PC-9 (cell line): Measurements from ENCODE around the gene FAM181B. TPM values are rescaled to one million over a fixed set of nuclear protein-coding genes. Genes with fewer than 3 reads are reported as not detected.

ENCODE experiments used
- BruUV-seq: library from RNA; stranded (reverse); fragments of 400-500 nt; replicated peaks from 2 replicates; lab custom pipeline; 2021; lab: Mats Ljungman, UMichigan
- CTCF ChIA-PET: fragments of 300-600 bp; sonication (Branson Sonifier 250); formaldehyde crosslinking; loops from one replicate; lab custom pipeline; 2022; ENCODE audit warnings: antibody characterized with exemption; lab: Charles Lee
- POLR2A ChIA-PET: fragments of 300-600 bp; sonication (Branson Sonifier 250); formaldehyde crosslinking; loops from one replicate; lab custom pipeline; 2022; ENCODE audit warnings: antibody characterized with exemption; ENCODE audit not compliant: unreplicated experiment; lab: Charles Lee
- DNase-seq, 2 experiments: peaks; one replicate each; pipeline versions ENCODE4 v3.0.0 to v3.0.0-alpha.2; 2015 to 2022; ENCODE audit warnings: mixed read lengths in 1 of 2
- H2AFZ ChIP-seq: fragments of 200-600 bp; sonication (generic); 2 replicates; pipeline ENCODE4 v1.8.1; 2017; ENCODE audit warnings: antibody characterized with exemption
- H3F3A ChIP-seq: fragments of 200-600 bp; sonication (generic); 2 replicates; pipeline ENCODE4 v1.8.1; 2017; ENCODE audit warnings: antibody characterized with exemption, mild to moderate bottlenecking, low read depth; ENCODE audit not compliant: insufficient read depth
- H3K27ac ChIP-seq: fragments of 200-600 bp; sonication (generic); 2 replicates; pipeline ENCODE4 v1.6.1; 2016; ENCODE audit warnings: mixed run types
- H3K27me3 ChIP-seq: fragments of 200-600 bp; sonication (generic); 2 replicates; pipeline ENCODE4 v1.6.1; 2016; ENCODE audit warnings: low read depth, mixed run types; ENCODE audit not compliant: insufficient read depth
- H3K36me3 ChIP-seq: fragments of 200-600 bp; sonication (generic); 2 replicates; pipeline ENCODE4 v1.6.1; 2016; ENCODE audit warnings: low read depth, mixed run types
- H3K4me1 ChIP-seq: fragments of 200-600 bp; sonication (generic); replicated peaks from 2 replicates; pipeline ENCODE4 v1.6.1; 2016; ENCODE audit warnings: mixed run types; ENCODE audit not compliant: insufficient read depth
- H3K4me2 ChIP-seq: fragments of 200-600 bp; sonication (generic); 2 replicates; pipeline ENCODE4 v1.6.1; 2017; ENCODE audit warnings: mixed run types
- H3K4me3 ChIP-seq: fragments of 200-600 bp; sonication (generic); 2 replicates; pipeline ENCODE4 v1.6.1; 2016; ENCODE audit warnings: mixed run types
- H3K79me2 ChIP-seq: fragments of 200-600 bp; sonication (generic); 2 replicates; pipeline ENCODE4 v1.6.1; 2017; ENCODE audit warnings: low read depth, mixed run types
- H3K9me2 ChIP-seq: fragments of 200-600 bp; sonication (generic); 2 replicates; pipeline ENCODE4 v1.8.1; 2017; ENCODE audit warnings: mild to moderate bottlenecking; ENCODE audit not compliant: insufficient read depth
- H3K9me3 ChIP-seq: fragments of 200-600 bp; sonication (generic); 2 replicates; pipeline ENCODE4 v1.8.1; 2016; ENCODE audit warnings: low read depth; ENCODE audit not compliant: insufficient read depth
- H4K20me1 ChIP-seq: fragments of 200-600 bp; sonication (generic); 2 replicates; pipeline ENCODE4 v1.8.1; 2017; ENCODE audit not compliant: insufficient read depth
- CTCF ChIP-seq: fragments of 200-600 bp; sonication (generic); conservative IDR thresholded peaks from 2 replicates; pipeline ENCODE4 v1.6.1; 2017; ENCODE audit warnings: mixed run types, antibody characterized with exemption, mild to moderate bottlenecking, moderate library complexity
- EZH2 ChIP-seq: fragments of 200-600 bp; sonication (generic); IDR thresholded peaks from 2 replicates; pipeline ENCODE4 v1.8.0; 2017; ENCODE audit warnings: antibody characterized with exemption, low read depth
- intact Hi-C: fragments of 100-400 bp; cut with micrococcal nuclease; formaldehyde crosslinking; loops from one replicate; pipeline ENCODE4 v1.10.0; 2022; ENCODE audit not compliant: unreplicated experiment
- total RNA-seq: library from RNA; stranded (reverse); gene quantifications from 2 replicates; pipeline ENCODE4 v1.2.3, GENCODE V29; 2021

FAM181B gene
- total RNA-seq, 1 experiment from 2014 or later: not detected

DNA sequence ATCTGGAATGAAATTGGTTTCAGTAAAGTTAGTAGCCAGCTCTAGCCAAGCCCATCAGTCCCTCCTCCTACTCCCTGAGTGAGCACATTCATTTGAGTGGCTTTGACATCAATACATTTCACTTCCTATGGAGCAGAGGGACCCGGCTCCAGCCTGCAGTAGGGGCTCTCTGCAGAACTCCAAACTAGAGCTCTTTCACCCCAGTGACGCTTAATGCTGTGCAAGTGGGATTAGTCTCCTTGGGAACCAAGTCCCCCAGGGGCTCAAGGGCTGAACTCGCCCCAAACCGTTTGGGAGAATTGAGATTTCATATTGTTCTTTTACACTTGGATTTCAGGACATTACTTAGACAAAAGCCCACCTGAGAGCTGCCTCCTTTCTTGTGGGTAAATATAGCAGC lies 4.4 kb upstream of the FAM181B start:
- no peaks in the 10 kb centered on the region for H3F3A ChIP-seq
- no peaks in the 10 kb centered on the region for H3K9me3 ChIP-seq
- no peaks in the 10 kb centered on the region for H3K4me1 ChIP-seq
- no peaks in the 10 kb centered on the region for H4K20me1 ChIP-seq
- no peaks in the 10 kb centered on the region for H3K79me2 ChIP-seq
- intact Hi-C loops: no loop called here
- no peaks in the 10 kb centered on the region for H3K9me2 ChIP-seq
- no peak overlapping the region for H3K4me3 ChIP-seq
- no peak overlapping the region for H3K27ac ChIP-seq
- no peak for DNase-seq
- no peaks in the 10 kb centered on the region for H3K27me3 ChIP-seq
- H3K4me2 ChIP-seq: no peak overlapping the region
- POLR2A ChIA-PET: no interaction called here
- CTCF ChIA-PET: no interaction called here
- H2AFZ ChIP-seq: no peak overlapping the region
- no peak for TF ChIP-seq EZH2
- no peak for TF ChIP-seq CTCF
- BruUV-seq: no TSS peak
- H3K36me3 ChIP-seq: no peaks in the 10 kb centered on the region

DNA sequence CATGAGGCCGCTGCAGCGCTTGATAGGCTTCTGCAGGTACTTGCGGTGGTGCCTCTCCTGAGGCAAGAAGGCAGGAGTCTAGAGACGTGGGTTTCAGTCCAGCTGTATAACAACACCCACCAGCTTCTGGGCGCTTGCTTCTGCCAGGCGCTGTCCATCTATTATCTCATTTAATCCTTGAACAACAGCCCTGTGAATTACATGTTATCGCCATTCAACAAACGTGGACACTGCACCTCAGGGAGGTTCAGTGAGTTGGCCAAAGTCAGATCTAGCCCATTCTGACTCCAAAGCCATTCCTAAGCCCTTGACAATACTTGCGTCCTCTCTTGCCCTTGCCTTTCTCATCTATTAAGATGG lies 436 bp upstream of the FAM181B start:
- H3K36me3 ChIP-seq: no peaks in the 10 kb centered on the region
- H3K9me2 ChIP-seq: no peaks in the 10 kb centered on the region
- H3K4me2 ChIP-seq: no peak overlapping the region
- H3F3A ChIP-seq: no peaks in the 10 kb centered on the region
- H3K9me3 ChIP-seq: no peaks in the 10 kb centered on the region
- H3K4me3 ChIP-seq: no peak overlapping the region
- H3K79me2 ChIP-seq: no peaks in the 10 kb centered on the region
- no peak overlapping the region for H2AFZ ChIP-seq
- H3K27me3 ChIP-seq: no peaks in the 10 kb centered on the region
- no peak for TF ChIP-seq CTCF
- no peak for TF ChIP-seq EZH2
- no peak overlapping the region for H3K27ac ChIP-seq
- H4K20me1 ChIP-seq: no peaks in the 10 kb centered on the region
- no TSS peak for BruUV-seq
- H3K4me1 ChIP-seq: no peaks in the 10 kb centered on the region
- intact Hi-C loops: no loop called here
- DNase-seq: no peak
- ChIA-PET POLR2A (no interaction called here), CTCF (no interaction called here)

DNA sequence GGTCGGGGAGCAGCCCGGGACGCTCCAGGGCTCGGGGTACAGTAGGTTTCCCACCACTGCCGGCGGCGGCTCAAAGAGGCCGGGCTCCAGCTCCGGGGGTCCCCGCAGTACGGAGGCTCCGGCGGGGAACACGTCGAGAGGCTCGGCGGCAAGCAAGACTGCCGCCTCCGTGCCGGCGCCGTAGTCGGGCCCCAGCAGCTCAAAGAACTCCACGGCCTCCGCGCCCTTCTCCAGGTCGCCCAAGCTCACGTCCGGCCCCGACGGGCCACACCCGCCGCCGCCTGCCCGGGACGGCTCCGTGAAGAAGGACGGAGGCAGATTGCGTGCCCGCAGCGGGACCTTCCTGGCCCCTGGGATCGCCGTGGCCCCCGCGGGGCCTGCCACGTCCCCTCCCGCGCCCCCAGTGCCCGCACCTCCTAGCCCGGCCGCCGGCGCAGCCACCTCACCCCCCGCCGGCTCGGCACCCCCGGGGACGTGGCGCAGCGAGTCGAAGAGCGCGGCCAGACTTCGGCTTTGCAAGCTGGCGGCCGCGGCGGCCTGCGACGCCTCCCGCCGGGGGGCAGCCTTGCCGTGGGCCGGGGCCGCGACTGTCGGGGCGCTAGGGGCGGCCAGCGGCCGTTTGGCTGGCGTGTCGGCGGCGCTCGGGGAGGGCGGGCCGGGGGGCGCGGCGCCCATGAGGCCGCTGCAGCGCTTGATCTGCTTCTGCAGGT lies 775 bp downstream of the FAM181B start:
- intact Hi-C loops: no loop called here

More for the DNA sequence above, 775 bp downstream of the FAM181B start:
- Histone ChIP-seq H3K4me2 (no peak overlapping the region), H3K4me1 (no peaks in the 10 kb centered on the region), H3K9me2 (no peaks in the 10 kb centered on the region), H3K36me3 (no peaks in the 10 kb centered on the region), H3K9me3 (no peaks in the 10 kb centered on the region), H4K20me1 (no peaks in the 10 kb centered on the region), H2AFZ (no peak overlapping the region), H3K27me3 (no peaks in the 10 kb centered on the region), H3K4me3 (no peak overlapping the region), H3K79me2 (no peaks in the 10 kb centered on the region), H3K27ac (no peak overlapping the region), H3F3A (no peaks in the 10 kb centered on the region)
- ChIA-PET CTCF (no interaction called here), POLR2A (no interaction called here)
- BruUV-seq: no TSS peak
- no peak for DNase-seq
- no peak for TF ChIP-seq EZH2
- no peak for TF ChIP-seq CTCF
